H1 (cell line): ENCODE results near the gene LGR4. TPM values are rescaled to one million over a fixed set of nuclear protein-coding genes. Genes with fewer than 3 reads are reported as not detected.

Experiments
- CTCF ChIA-PET: fragments of 300-600 bp; sonication (Branson Sonifier 250); formaldehyde crosslinking; loops from one replicate; lab custom pipeline; 2021; ENCODE audit not compliant: partially characterized antibody; lab: Charles Lee
- POLR2A ChIA-PET: fragments of 300-600 bp; sonication (Branson Sonifier 250); formaldehyde crosslinking; loops from one replicate; lab custom pipeline; 2021; ENCODE audit warnings: inconsistent platforms; ENCODE audit not compliant: partially characterized antibody; lab: Charles Lee
- DNase-seq, 2 experiments: peaks; one replicate each; pipeline versions ENCODE4 v3.0.0 to v3.0.0-alpha.2; 2010 to 2022; ENCODE audit warnings: low spot score in 2 of 2, low read depth in 1 of 2, mixed read lengths in 1 of 2
- FAIRE-seq: peaks from 2 replicates; lab custom pipeline; 2011; peaks lifted over from hg19 to GRCh38; lab: Jason Lieb, UNC
- H2AFZ ChIP-seq: 2 replicates; pipeline ENCODE4 v1.8.1; 2012; ENCODE audit warnings: low read length, inconsistent platforms
- H2AK5ac ChIP-seq: 2 replicates; pipeline ENCODE4 v1.6.1; 2013; ENCODE audit warnings: low read depth, low read length
- H2BK120ac ChIP-seq: replicated peaks from 2 replicates; pipeline ENCODE3; 2013; ENCODE audit warnings: low read depth, low read length, inconsistent platforms
- H2BK12ac ChIP-seq: 2 replicates; pipeline ENCODE4 v1.6.1; 2013; ENCODE audit warnings: low read depth, low read length
- H2BK15ac ChIP-seq: 2 replicates; pipeline ENCODE4 v1.6.1; 2013; ENCODE audit warnings: low read length
- H2BK20ac ChIP-seq: 2 replicates; pipeline ENCODE4 v1.6.1; 2013; ENCODE audit warnings: low read length
- H2BK5ac ChIP-seq: 2 replicates; pipeline ENCODE4 v1.6.1; 2013; ENCODE audit warnings: low read depth, low read length
- H3K14ac ChIP-seq: 2 replicates; pipeline ENCODE4 v1.6.1; 2013; ENCODE audit warnings: inconsistent platforms; ENCODE audit not compliant: insufficient read length
- H3K18ac ChIP-seq: 2 replicates; pipeline ENCODE4 v1.6.1; 2013; ENCODE audit warnings: low read length; ENCODE audit errors: extremely low read depth
- H3K23ac ChIP-seq: 2 replicates; pipeline ENCODE4 v1.6.1; 2013; ENCODE audit warnings: inconsistent platforms; ENCODE audit not compliant: insufficient read length
- H3K23me2 ChIP-seq: 2 replicates; pipeline ENCODE4 v1.6.1; 2013; ENCODE audit warnings: low read depth, low read length
- H3K27ac ChIP-seq: 2 replicates; pipeline ENCODE4 v1.6.1; 2011; ENCODE audit warnings: low read depth, low read length, inconsistent platforms
- H3K27me3 ChIP-seq, 4 experiments: replicated peaks in 1 of 4; 1 replicate in 1 of 4; 2 replicates in 3 of 4; pipeline versions ENCODE4 v1.6.1 to v1.8.1; 2011 to 2013; ENCODE audit warnings: low read length in 3 of 4, mild to moderate bottlenecking in 3 of 4, inconsistent platforms in 2 of 4, mixed read lengths in 2 of 4, moderate library complexity in 1 of 4; ENCODE audit not compliant: control insufficient read depth in 3 of 4, insufficient read depth in 3 of 4; ENCODE audit errors: extremely low read depth in 1 of 4
- H3K36me3 ChIP-seq, 4 experiments: 2 replicates each; pipeline versions ENCODE4 v1.6.1 to v1.8.1; 2011 to 2013; ENCODE audit warnings: mild to moderate bottlenecking in 4 of 4, low read length in 3 of 4, moderate library complexity in 2 of 4, control low read depth in 1 of 4, inconsistent platforms in 1 of 4; ENCODE audit not compliant: insufficient read depth in 4 of 4, control insufficient read depth in 2 of 4
- H3K4ac ChIP-seq: replicated peaks from 2 replicates; pipeline ENCODE3; 2013; ENCODE audit warnings: low read length, low read depth, mixed read lengths, inconsistent platforms; ENCODE audit not compliant: insufficient read length
- H3K4me1 ChIP-seq, 4 experiments: replicated peaks in 1 of 4; 1 replicate in 1 of 4; 2 replicates in 3 of 4; pipeline versions ENCODE4 v1.6.1 to v1.8.1; 2011 to 2013; ENCODE audit warnings: low read length in 3 of 4, inconsistent platforms in 2 of 4, mixed read lengths in 1 of 4; ENCODE audit not compliant: insufficient read depth in 4 of 4, control insufficient read depth in 3 of 4
- H3K4me2 ChIP-seq, 2 experiments: 2 replicates each; pipeline versions ENCODE4 v1.6.1 to v1.8.1; 2011 to 2013; ENCODE audit warnings: low read depth in 2 of 2, low read length in 2 of 2, control low read depth in 1 of 2, inconsistent platforms in 1 of 2, mild to moderate bottlenecking in 1 of 2; ENCODE audit not compliant: insufficient read depth in 1 of 2
- H3K4me3 ChIP-seq, 4 experiments: fragments of 200-600, 300-600 bp in 1 of 4; sonication (generic), shearing (Covaris generic), sonication (Bioruptor Twin) in 1 of 4; 2 replicates each; pipeline versions ENCODE4 v1.5.1 to v1.8.1; 2011 to 2016; ENCODE audit warnings: low read length in 4 of 4, low read depth in 3 of 4, control low read depth in 2 of 4, inconsistent platforms in 2 of 4, mild to moderate bottlenecking in 2 of 4, mixed read lengths in 1 of 4, moderate library complexity in 1 of 4; ENCODE audit not compliant: insufficient read depth in 2 of 4; ENCODE audit errors: extremely low read depth in 1 of 4
- H3K56ac ChIP-seq: replicated peaks from 2 replicates; pipeline ENCODE3; 2013; ENCODE audit warnings: low read depth, mild to moderate bottlenecking, mixed read lengths, low read length, inconsistent platforms; ENCODE audit not compliant: insufficient read length
- H3K79me1 ChIP-seq: 2 replicates; pipeline ENCODE4 v1.6.1; 2013; ENCODE audit warnings: low read depth, low read length, control low read depth
- H3K79me2 ChIP-seq, 2 experiments: 2 replicates each; pipeline versions ENCODE4 v1.6.1 to v1.8.1; 2012 to 2013; ENCODE audit warnings: low read length in 2 of 2, mild to moderate bottlenecking in 2 of 2, inconsistent platforms in 1 of 2; ENCODE audit not compliant: insufficient read depth in 2 of 2, control insufficient read depth in 1 of 2
- H3K9ac ChIP-seq, 4 experiments: replicated peaks in 1 of 4; 1 replicate in 1 of 4; 2 replicates in 3 of 4; pipeline versions ENCODE4 v1.6.1 to v1.8.1; 2011 to 2013; ENCODE audit warnings: low read depth in 3 of 4, low read length in 3 of 4, control low read depth in 2 of 4, mild to moderate bottlenecking in 2 of 4, moderate library complexity in 2 of 4, inconsistent platforms in 1 of 4; ENCODE audit errors: extremely low read depth in 1 of 4
- H3K9me3 ChIP-seq, 2 experiments: 2 replicates each; pipeline versions ENCODE4 v1.6.1 to v1.8.1; 2012 to 2013; ENCODE audit warnings: mild to moderate bottlenecking in 2 of 2, moderate library complexity in 2 of 2, control low read depth in 1 of 2, inconsistent platforms in 1 of 2, low read depth in 1 of 2, low read length in 1 of 2, mixed read lengths in 1 of 2; ENCODE audit not compliant: insufficient read depth in 2 of 2
- H4K20me1 ChIP-seq, 2 experiments: replicated peaks in 1 of 2; 2 replicates each; pipeline versions ENCODE3 to v1.8.1; 2011 to 2013; ENCODE audit warnings: inconsistent platforms in 2 of 2, low read length in 2 of 2, mild to moderate bottlenecking in 1 of 2; ENCODE audit not compliant: insufficient read depth in 2 of 2, control insufficient read depth in 1 of 2
- H4K5ac ChIP-seq: 2 replicates; pipeline ENCODE4 v1.6.1; 2013; ENCODE audit warnings: low read length, low read depth, mixed read lengths, inconsistent platforms; ENCODE audit not compliant: insufficient read length
- H4K8ac ChIP-seq: 2 replicates; pipeline ENCODE4 v1.8.0; 2013; ENCODE audit warnings: mild to moderate bottlenecking, moderate library complexity, low read length, inconsistent platforms; ENCODE audit not compliant: insufficient read depth; ENCODE audit errors: extremely low read depth
- H4K91ac ChIP-seq: replicated peaks from 2 replicates; pipeline ENCODE3; 2013; ENCODE audit warnings: low read length, mixed read lengths, inconsistent platforms; ENCODE audit not compliant: insufficient read length
- ASH2L ChIP-seq: fragments of 200-600, 300-600 bp; sonication (generic); IDR thresholded peaks from one replicate; pipeline ENCODE4 v1.7.1; 2017; ENCODE audit warnings: low read length
- BRCA1 ChIP-seq: IDR thresholded peaks from 2 replicates; pipeline ENCODE4 v1.6.1; 2012; ENCODE audit warnings: low read depth, low read length, improper control_type of control experiment
- CBX8 ChIP-seq: fragments of 300-800, 300-1000 bp; sonication (generic); IDR thresholded peaks from 2 replicates; pipeline ENCODE4 v1.7.1; 2016; ENCODE audit warnings: low read depth, low read length, borderline replicate concordance
- JUN ChIP-seq: IDR thresholded peaks from 2 replicates; pipeline ENCODE4 v1.6.1; 2011; ENCODE audit warnings: low read depth, mild to moderate bottlenecking, improper control_type of control experiment, low read length
- WGBS, 2 experiments: shearing (Covaris generic) in 1 of 2; methylation state at CpG; one replicate each; pipeline versions ENCODE4 v1.1.6 to v1.1.7; 2013 to 2015; ENCODE audit warnings: low lambda C conversion rate in 2 of 2, mixed read lengths in 2 of 2, inconsistent platforms in 1 of 2, low coverage in 1 of 2, missing lambda C conversion rate in 1 of 2; ENCODE audit not compliant: insufficient replicate concordance in 2 of 2, insufficient coverage in 1 of 2, insufficient read length in 1 of 2; ENCODE audit errors: extremely low coverage in 1 of 2, missing lambda C conversion rate in 1 of 2; 5-methylcytosine and 5-hydroxymethylcytosine counted together
- polyA plus RNA-seq, 7 experiments: library from polyadenylated mRNA; depleted of rRNA in 3 of 7; stranded (reverse) in 5 of 7; unstranded in 2 of 7; fragments of >200 nt in 5 of 7; fragments of 200-250 nt in 2 of 7; gene quantifications; 1 replicate in 5 of 7; 2 replicates in 1 of 7; 4 replicates in 1 of 7; pipeline versions ENCODE4 v1.2.1 to v1.2.3, GENCODE V29; 2011 to 2013; ENCODE audit warnings: missing spikeins in 2 of 7, mixed read lengths in 2 of 7
- total RNA-seq: library from RNA; stranded (reverse); fragmentation: NEBNext Ultra II Directional; extraction: Animal tissue kit (Norgen Biotek cat#: 25700); gene quantifications from 2 replicates; pipeline ENCODE4 v1.2.1, GENCODE V29; 2021

Gene LGR4
- total and polyA plus RNA-seq, 2 of the 8 experiments (the other 6 are each of a cell fraction or from before 2014, with no cell fraction given) = 26.6 to 61.7 TPM

DNA sequence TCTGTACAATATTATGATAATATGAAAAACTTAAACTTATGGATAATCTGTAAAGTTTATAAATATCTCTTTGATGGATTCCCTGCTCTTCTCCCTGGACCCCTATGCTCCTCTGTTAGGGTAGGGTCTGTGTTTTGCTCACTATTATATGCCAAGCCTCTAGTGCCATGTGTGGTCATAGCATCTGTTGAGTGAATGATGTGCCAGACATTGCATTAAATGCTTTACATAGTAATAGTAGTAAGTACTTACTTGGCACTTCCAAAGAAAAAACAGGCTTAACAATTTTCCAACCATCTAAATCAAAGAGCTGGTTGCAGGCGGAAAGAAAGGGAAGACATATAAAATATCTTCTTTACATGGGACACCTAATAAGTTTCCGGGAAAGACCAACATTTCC is 46.8 kb downstream of the LGR4 start:
- POLR2A ChIA-PET = interaction anchor here (1.0 kb wide), 1 partner anchor 21 kb away, joined by 3 read pairs; no protein-coding TSS in a partner anchor
- Histone ChIP-seq H2BK12ac (no peak overlapping the region), H2BK5ac (no peak overlapping the region), H4K91ac (no peak overlapping the region), H3K9ac (no peak overlapping the region), H3K27ac (no peak overlapping the region), H3K14ac (no peak overlapping the region), H2AK5ac (no peak overlapping the region), H3K79me2 (peaks cover 5 to 100% of the 10 kb centered on the region in 2 experiments; a peak in 3 of 4 replicates), H3K23ac (no peak overlapping the region), H2BK120ac (no peak overlapping the region), H3K18ac (no peak overlapping the region), H3K4me1 (peaks cover 0 to 34% (median 7%) of the 10 kb centered on the region in 4 experiments; a peak in 5 of 7 replicates), H3K4me3 (no peak overlapping the region), H2BK20ac (no peak overlapping the region), H3K9me3 (no peaks in the 10 kb centered on the region), H3K79me1 (peaks cover 15% of the 10 kb centered on the region), H4K8ac (no peak overlapping the region), H3K27me3 (no peaks in the 10 kb centered on the region), H3K4me2 (no peak overlapping the region), H3K36me3 (peaks cover 0 to 13% (median 0%) of the 10 kb centered on the region in 4 experiments; a peak in 2 of 8 replicates), H4K5ac (no peak overlapping the region), H4K20me1 (peaks cover 0 to 6% of the 10 kb centered on the region in 2 experiments), H2BK15ac (no peak overlapping the region), H2AFZ (no peak overlapping the region), H3K23me2 (no peaks in the 10 kb centered on the region), H3K56ac (no peak overlapping the region), H3K4ac (no peak overlapping the region)
- TF ChIP-seq CBX8 = no peak
- TF ChIP-seq JUN = no peak
- TF ChIP-seq BRCA1 = no peak
- TF ChIP-seq ASH2L = no peak
- FAIRE-seq (no peak), DNase-seq (no peak)
- WGBS, 2 experiments = 79% methylated on average over 2 of the region's 2 CpGs; no CpG with 5 or more reads in 1 of the 2 experiments
- CTCF ChIA-PET = interaction anchor here (1.4 to 1.8 kb wide), 3 partner anchors 9 to 54 kb away, joined by 3 to 9 read pairs (median 4); no protein-coding TSS in a partner anchor
